Panc1 (cell line): ENCODE measurements around the gene SLCO3A1. TPM values are rescaled to one million over a fixed set of nuclear protein-coding genes. Genes with fewer than 3 reads are reported as not detected.

Experiments
- ATAC-seq: fragments of 200-7000 bp; cut with Tn5 transposase; 2 replicates; pipeline ENCODE4 v1.9.1; 2020; ENCODE audit warnings: mild to moderate bottlenecking, moderate library complexity
- BruUV-seq: library from RNA; stranded (reverse); fragments of 400-500 nt; replicated peaks from 2 replicates; lab custom pipeline; 2021; lab: Mats Ljungman, UMichigan
- CTCF ChIA-PET: fragments of 300-600 bp; sonication (Branson Sonifier 250); formaldehyde crosslinking; loops from one replicate; lab custom pipeline; 2022; ENCODE audit warnings: antibody characterized with exemption; lab: Charles Lee
- POLR2A ChIA-PET: fragments of 300-600 bp; sonication (Branson Sonifier 250); formaldehyde crosslinking; loops from one replicate; lab custom pipeline; 2022; ENCODE audit warnings: antibody characterized with exemption; lab: Charles Lee
- DNase-seq: peaks from one replicate; pipeline ENCODE4 v3.0.0-alpha.2; 2010; ENCODE audit warnings: low read depth, low spot score
- H3K27ac ChIP-seq: 2 replicates; pipeline ENCODE4 v1.5.1; 2011; ENCODE audit warnings: mild to moderate bottlenecking, low read length, inconsistent platforms
- H3K27me3 ChIP-seq: fragments of 200-500 bp; sonication (Bioruptor generic); 2 replicates; pipeline ENCODE4 v1.6.0; 2014; ENCODE audit warnings: low read length, inconsistent platforms; ENCODE audit not compliant: control insufficient read depth, insufficient read depth
- H3K36me3 ChIP-seq: fragments of 200-500 bp; sonication (Bioruptor generic); 2 replicates; pipeline ENCODE4 v1.5.1; 2014; ENCODE audit warnings: inconsistent platforms, mild to moderate bottlenecking, low read length, moderate library complexity; ENCODE audit not compliant: control insufficient read depth, insufficient read depth
- H3K4me1 ChIP-seq: 2 replicates; pipeline ENCODE4 v1.5.1; 2011; ENCODE audit warnings: inconsistent platforms, mild to moderate bottlenecking, low read length, moderate library complexity; ENCODE audit not compliant: control insufficient read depth, insufficient read depth
- H3K4me3 ChIP-seq, 2 experiments: 2 replicates each; pipeline ENCODE4 v1.5.1; 2011 to 2012; ENCODE audit warnings: low read depth in 2 of 2, low read length in 2 of 2, mild to moderate bottlenecking in 2 of 2, inconsistent platforms in 1 of 2, moderate library complexity in 1 of 2
- H3K9me3 ChIP-seq: fragments of 200-500 bp; sonication (Bioruptor generic); 2 replicates; pipeline ENCODE4 v1.5.1; 2014; ENCODE audit warnings: low read depth, mild to moderate bottlenecking, inconsistent platforms, low read length, moderate library complexity; ENCODE audit not compliant: control insufficient read depth, insufficient read depth
- CTCF ChIP-seq: fragments of 450-650 bp; IDR thresholded peaks from 2 replicates; pipeline ENCODE4 v1.5.1; 2017; ENCODE audit warnings: mild to moderate bottlenecking
- POLR2AphosphoS5 ChIP-seq: IDR thresholded peaks from 2 replicates; pipeline ENCODE4 v1.6.1; 2012; ENCODE audit warnings: mild to moderate bottlenecking, low read depth, low read length, moderate library complexity
- REST ChIP-seq, 2 experiments: IDR thresholded peaks; 2 replicates each; pipeline ENCODE4 v1.6.1; 2011 to 2012; ENCODE audit warnings: low read depth in 2 of 2, control low read depth in 1 of 2, low read length in 1 of 2, mild to moderate bottlenecking in 1 of 2, moderate library complexity in 1 of 2; ENCODE audit not compliant: insufficient read depth in 1 of 2
- SIN3A ChIP-seq: IDR thresholded peaks from 2 replicates; pipeline ENCODE4 v1.6.1; 2012; ENCODE audit warnings: low read depth, mild to moderate bottlenecking, low read length, moderate library complexity, borderline replicate concordance; ENCODE audit not compliant: insufficient read depth
- TCF7L2 ChIP-seq: IDR thresholded peaks from 2 replicates; pipeline ENCODE4 v1.6.1; 2011; ENCODE audit warnings: mild to moderate bottlenecking, low read depth, low read length, inconsistent platforms
- in situ Hi-C: cut with HindIII; loops from 2 replicates; pipeline ENCODE4 v1.10.0; 2016; ENCODE audit warnings: low sequenced_read_pairs, low pct_unique_long_range_greater_than_20kb
- intact Hi-C: fragments of 100-400 bp; cut with micrococcal nuclease; formaldehyde crosslinking; loops from one replicate; pipeline ENCODE4 v1.10.0; 2022; ENCODE audit not compliant: unreplicated experiment
- total RNA-seq: library from RNA; stranded (reverse); gene quantifications from one replicate; pipeline ENCODE4 v1.2.1, GENCODE V29; 2021; ENCODE audit not compliant: unreplicated experiment

The SLCO3A1 gene
- total RNA-seq, 1 experiment from 2014 or later: 20.6 TPM

DNA sequence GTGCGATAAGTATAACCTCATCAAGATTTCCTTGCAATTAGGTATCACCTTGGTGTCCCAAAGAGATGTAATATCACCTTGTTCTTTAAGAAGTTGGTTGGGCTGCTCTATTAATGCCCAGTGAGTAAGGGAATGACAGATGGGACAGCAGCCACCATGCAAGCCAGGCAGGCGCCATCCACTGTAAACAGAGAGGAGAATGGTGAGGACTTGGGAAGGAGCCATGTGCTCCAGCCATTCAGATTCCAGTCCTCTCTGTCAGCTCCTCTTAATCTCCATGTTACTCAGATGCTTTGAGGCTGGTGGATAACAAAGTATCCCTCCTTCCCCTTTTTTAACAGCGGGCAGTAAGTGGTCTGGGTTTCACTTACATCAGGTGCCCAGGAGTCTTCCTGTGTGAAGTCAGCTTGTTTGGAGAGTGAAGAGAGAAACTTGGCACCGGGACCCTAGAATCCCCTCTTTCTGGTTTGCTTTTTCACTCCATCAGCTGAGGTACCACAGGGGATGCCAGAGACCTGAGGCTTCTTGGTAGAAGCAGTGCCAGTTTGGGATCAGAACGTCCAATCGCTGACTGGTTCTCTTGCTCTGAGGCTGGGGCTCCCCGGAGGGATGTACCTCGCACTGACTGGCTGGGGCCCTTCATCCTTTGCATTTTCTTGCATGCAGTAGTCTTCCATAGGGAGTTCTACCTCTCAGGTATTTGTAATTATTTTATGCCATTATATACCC is 29.5 kb downstream of the SLCO3A1 start:
- in situ Hi-C loops: no loop called here
- CTCF ChIA-PET: no interaction called here
- intact Hi-C loops: no loop called here

GRCh38 chr15:91884606-91885005 is 31.1 kb downstream of the SLCO3A1 start:
- no TSS peak for BruUV-seq
- ATAC-seq: no peak
- intact Hi-C loops (no loop called here), in situ Hi-C loops (no loop called here)
- Histone ChIP-seq H3K4me3 (no peak overlapping the region), H3K36me3 (no peaks in the 10 kb centered on the region), H3K27ac (no peak overlapping the region), H3K27me3 (no peaks in the 10 kb centered on the region), H3K9me3 (no peaks in the 10 kb centered on the region), H3K4me1 (no peaks in the 10 kb centered on the region; the same call in 1 of the 2 replicates)
- TF ChIP-seq CTCF (no peak), TCF7L2 (no peak), SIN3A (no peak), POLR2AphosphoS5 (no peak), REST (IDR thresholded peaks at IDR 0.05; ENCODE audit: insufficient read depth in 1 of 2, low read depth in 2 of 2, low read length in 1 of 2) (no peak)
- no peak for DNase-seq
- ChIA-PET CTCF (interaction anchor here (0.7 kb wide), 1 partner anchor 287 kb away, joined by 10 read pairs; no protein-coding TSS in a partner anchor), POLR2A (interaction anchor here (0.7 kb wide), 2 partner anchors 12 to 19 kb away, joined by 9 to 21 read pairs; no protein-coding TSS in a partner anchor)

More for the DNA sequence above, 29.5 kb downstream of the SLCO3A1 start:
- POLR2A ChIA-PET: no interaction called here
- no TSS peak for BruUV-seq
- no peaks in the 10 kb centered on the region; the same call in 1 of the 2 replicates for H3K4me1 ChIP-seq
- no peaks in the 10 kb centered on the region for H3K36me3 ChIP-seq
- no peaks in the 10 kb centered on the region for H3K9me3 ChIP-seq
- DNase-seq (no peak), ATAC-seq (no peak)
- H3K27me3 ChIP-seq: no peaks in the 10 kb centered on the region
- TF ChIP-seq CTCF: no peak
- no peak for TF ChIP-seq POLR2AphosphoS5
- TF ChIP-seq SIN3A: no peak
- TF ChIP-seq REST (IDR thresholded peaks at IDR 0.05; ENCODE audit: insufficient read depth in 1 of 2, low read depth in 2 of 2, low read length in 1 of 2): no peak
- no peak for TF ChIP-seq TCF7L2
- no peak overlapping the region for H3K27ac ChIP-seq
- H3K4me3 ChIP-seq: no peak overlapping the region
